GM23338 (cell line): ENCODE data around the gene ARFIP1. TPM values are rescaled to one million over a fixed set of nuclear protein-coding genes. Genes with fewer than 3 reads are reported as not detected.

ENCODE experiments used
- ATAC-seq: fragments of 200-7000 bp; cut with Tn5 transposase; 3 replicates; pipeline ENCODE4 v1.9.1; 2020
- DNase-seq: peaks from one replicate; pipeline ENCODE4 v3.0.0-alpha.2; 2015; ENCODE audit warnings: low spot score
- H2AFZ ChIP-seq: fragments of 200-600 bp; sonication (generic); 2 replicates; pipeline ENCODE4 v1.8.0; 2016; ENCODE audit warnings: antibody characterized with exemption, mild to moderate bottlenecking, moderate library complexity
- H3F3A ChIP-seq: fragments of 200-600 bp; sonication (generic); replicated peaks from 2 replicates; pipeline ENCODE4 v1.8.0; 2017; ENCODE audit warnings: antibody characterized with exemption, mixed run types, low read depth
- H3K27ac ChIP-seq: fragments of 200-600 bp; sonication (generic); 2 replicates; pipeline ENCODE4 v1.6.1; 2016; ENCODE audit warnings: low read depth
- H3K27me3 ChIP-seq: fragments of 200-600 bp; sonication (generic); 2 replicates; pipeline ENCODE4 v1.8.0; 2016; ENCODE audit warnings: mild to moderate bottlenecking, mixed run types, moderate library complexity; ENCODE audit not compliant: insufficient read depth
- H3K36me3 ChIP-seq: fragments of 200-600 bp; sonication (generic); 2 replicates; pipeline ENCODE4 v1.8.0; 2016; ENCODE audit warnings: mild to moderate bottlenecking; ENCODE audit not compliant: insufficient read depth
- H3K4me1 ChIP-seq: fragments of 200-600 bp; sonication (generic); 2 replicates; pipeline ENCODE4 v1.8.0; 2016; ENCODE audit warnings: mild to moderate bottlenecking, moderate library complexity; ENCODE audit not compliant: insufficient read depth
- H3K4me2 ChIP-seq: fragments of 200-600 bp; sonication (generic); 2 replicates; pipeline ENCODE4 v1.7.1; 2017; ENCODE audit warnings: mixed run types
- H3K4me3 ChIP-seq: fragments of 200-600 bp; sonication (generic); 2 replicates; pipeline ENCODE4 v1.6.1; 2016; ENCODE audit warnings: mixed run types
- H3K79me2 ChIP-seq: fragments of 200-600 bp; sonication (generic); replicated peaks from 2 replicates; pipeline ENCODE4 v1.8.0; 2017; ENCODE audit warnings: mild to moderate bottlenecking; ENCODE audit not compliant: insufficient read depth
- H3K9me2 ChIP-seq: fragments of 200-600 bp; sonication (generic); 2 replicates; pipeline ENCODE4 v1.8.0; 2017; ENCODE audit not compliant: insufficient read depth
- H4K20me1 ChIP-seq: fragments of 200-600 bp; sonication (generic); replicated peaks from 2 replicates; pipeline ENCODE4 v1.8.0; 2017; ENCODE audit warnings: mild to moderate bottlenecking; ENCODE audit not compliant: insufficient read depth
- H3K27ac Mint-ChIP-seq: 2 replicates; pipeline ENCODE4 v1.8.0; 2020; ENCODE audit warnings: inconsistent platforms, mild to moderate bottlenecking, moderate library complexity, mixed read lengths
- H3K27me3 Mint-ChIP-seq: 3 replicates; pipeline ENCODE4 v1.8.0; 2022; ENCODE audit warnings: low read depth, mild to moderate bottlenecking, moderate library complexity, mixed read lengths, inconsistent platforms; ENCODE audit not compliant: insufficient read depth, poor library complexity
- H3K36me3 Mint-ChIP-seq: 3 replicates; pipeline ENCODE4 v1.8.0; 2021; ENCODE audit warnings: low read depth, mild to moderate bottlenecking, inconsistent platforms, moderate library complexity, mixed read lengths
- H3K4me1 Mint-ChIP-seq: 3 replicates; pipeline ENCODE4 v1.8.0; 2020; ENCODE audit warnings: mild to moderate bottlenecking, inconsistent platforms, mixed read lengths
- H3K4me3 Mint-ChIP-seq: 3 replicates; pipeline ENCODE4 v1.8.0; 2021; ENCODE audit warnings: moderate library complexity, mild to moderate bottlenecking, inconsistent platforms, mixed read lengths
- H3K9me3 Mint-ChIP-seq: 3 replicates; pipeline ENCODE4 v1.8.0; 2020; ENCODE audit warnings: moderate library complexity, mild to moderate bottlenecking, inconsistent platforms, mixed read lengths
- EZH2 ChIP-seq: fragments of 200-600 bp; sonication (generic); IDR thresholded peaks from one replicate; pipeline ENCODE4 v1.8.0; 2017; ENCODE audit warnings: antibody characterized with exemption, mild to moderate bottlenecking, low read depth; ENCODE audit not compliant: unreplicated experiment
- EZH2phosphoT487 ChIP-seq: fragments of 200-600 bp; sonication (generic); IDR thresholded peaks from one replicate; pipeline ENCODE4 v1.8.1; 2018; ENCODE audit warnings: antibody characterized with exemption; ENCODE audit not compliant: unreplicated experiment
- NANOG ChIP-seq: IDR thresholded peaks from 2 replicates; pipeline ENCODE4 v1.6.1; 2016; ENCODE audit warnings: antibody characterized with exemption, borderline replicate concordance
- STAT1 ChIP-seq: IDR thresholded peaks from one replicate; pipeline ENCODE4 v1.6.1; 2016; ENCODE audit warnings: antibody characterized with exemption; ENCODE audit not compliant: unreplicated experiment
- polyA plus RNA-seq: library from polyadenylated mRNA; unstranded; fragments of >200 nt; fragmentation: Nextera tagmentation; extraction: Ambion mirVana; gene quantifications from 2 replicates; pipeline ENCODE4 v1.2.1, GENCODE V29; 2016
- total RNA-seq: library from RNA; depleted of rRNA; stranded (reverse); fragments of >200 nt; shearing (Covaris generic); gene quantifications from 2 replicates; pipeline ENCODE4 v1.2.3, GENCODE V29; 2014
- TF ChIP-seq, protein P1 (sequence below): IDR thresholded peaks from one replicate; pipeline ENCODE4 v1.6.1; 2018; ENCODE audit warnings: antibody characterized with exemption; ENCODE audit not compliant: unreplicated experiment
- TF ChIP-seq, protein P2 (sequence below): IDR thresholded peaks from 2 replicates; pipeline ENCODE4 v1.6.1; 2016; ENCODE audit warnings: antibody characterized with exemption
- TF ChIP-seq, protein P3 (sequence below), 2 experiments: fragments of 200-600 bp in 1 of 2; sonication (generic) in 1 of 2; conservative IDR thresholded peaks; 2 replicates each; pipeline versions ENCODE4 v1.5.1 to v1.6.1; 2016 to 2017; ENCODE audit warnings: antibody characterized with exemption in 2 of 2, low read depth in 2 of 2, mild to moderate bottlenecking in 2 of 2, moderate library complexity in 1 of 2

Gene ARFIP1
- total and polyA plus RNA-seq, 2 experiments from 2014 or later = 46.0 to 49.6 TPM

DNA sequence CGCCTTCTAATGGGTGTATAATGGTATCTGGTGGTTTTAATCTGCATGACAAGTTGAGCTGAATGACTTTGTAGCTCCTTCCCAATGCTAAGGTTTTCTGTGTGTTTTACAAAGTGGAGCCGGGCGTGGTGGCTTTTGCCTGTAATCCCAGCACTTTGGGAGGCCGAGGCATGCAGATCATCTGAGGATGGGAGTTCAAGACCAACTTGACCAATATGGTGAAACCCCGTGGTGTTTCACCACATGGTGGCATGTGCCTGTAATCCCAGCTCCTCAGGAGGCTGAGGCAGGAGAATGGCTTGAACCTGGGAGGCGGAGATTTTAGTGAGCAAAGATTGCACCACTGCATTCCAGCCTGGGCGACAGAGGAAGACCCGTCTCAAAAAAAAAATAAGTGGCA is 28.9 kb downstream of the ARFIP1 start:
- TF ChIP-seq STAT1 (no peak), NANOG (peak; percentile 64; the same call in 1 of the 2 replicates), EZH2phosphoT487 (no peak)
- TF ChIP-seq, protein P1, sequence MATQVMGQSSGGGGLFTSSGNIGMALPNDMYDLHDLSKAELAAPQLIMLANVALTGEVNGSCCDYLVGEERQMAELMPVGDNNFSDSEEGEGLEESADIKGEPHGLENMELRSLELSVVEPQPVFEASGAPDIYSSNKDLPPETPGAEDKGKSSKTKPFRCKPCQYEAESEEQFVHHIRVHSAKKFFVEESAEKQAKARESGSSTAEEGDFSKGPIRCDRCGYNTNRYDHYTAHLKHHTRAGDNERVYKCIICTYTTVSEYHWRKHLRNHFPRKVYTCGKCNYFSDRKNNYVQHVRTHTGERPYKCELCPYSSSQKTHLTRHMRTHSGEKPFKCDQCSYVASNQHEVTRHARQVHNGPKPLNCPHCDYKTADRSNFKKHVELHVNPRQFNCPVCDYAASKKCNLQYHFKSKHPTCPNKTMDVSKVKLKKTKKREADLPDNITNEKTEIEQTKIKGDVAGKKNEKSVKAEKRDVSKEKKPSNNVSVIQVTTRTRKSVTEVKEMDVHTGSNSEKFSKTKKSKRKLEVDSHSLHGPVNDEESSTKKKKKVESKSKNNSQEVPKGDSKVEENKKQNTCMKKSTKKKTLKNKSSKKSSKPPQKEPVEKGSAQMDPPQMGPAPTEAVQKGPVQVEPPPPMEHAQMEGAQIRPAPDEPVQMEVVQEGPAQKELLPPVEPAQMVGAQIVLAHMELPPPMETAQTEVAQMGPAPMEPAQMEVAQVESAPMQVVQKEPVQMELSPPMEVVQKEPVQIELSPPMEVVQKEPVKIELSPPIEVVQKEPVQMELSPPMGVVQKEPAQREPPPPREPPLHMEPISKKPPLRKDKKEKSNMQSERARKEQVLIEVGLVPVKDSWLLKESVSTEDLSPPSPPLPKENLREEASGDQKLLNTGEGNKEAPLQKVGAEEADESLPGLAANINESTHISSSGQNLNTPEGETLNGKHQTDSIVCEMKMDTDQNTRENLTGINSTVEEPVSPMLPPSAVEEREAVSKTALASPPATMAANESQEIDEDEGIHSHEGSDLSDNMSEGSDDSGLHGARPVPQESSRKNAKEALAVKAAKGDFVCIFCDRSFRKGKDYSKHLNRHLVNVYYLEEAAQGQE = no peak
- TF ChIP-seq, protein P2, sequence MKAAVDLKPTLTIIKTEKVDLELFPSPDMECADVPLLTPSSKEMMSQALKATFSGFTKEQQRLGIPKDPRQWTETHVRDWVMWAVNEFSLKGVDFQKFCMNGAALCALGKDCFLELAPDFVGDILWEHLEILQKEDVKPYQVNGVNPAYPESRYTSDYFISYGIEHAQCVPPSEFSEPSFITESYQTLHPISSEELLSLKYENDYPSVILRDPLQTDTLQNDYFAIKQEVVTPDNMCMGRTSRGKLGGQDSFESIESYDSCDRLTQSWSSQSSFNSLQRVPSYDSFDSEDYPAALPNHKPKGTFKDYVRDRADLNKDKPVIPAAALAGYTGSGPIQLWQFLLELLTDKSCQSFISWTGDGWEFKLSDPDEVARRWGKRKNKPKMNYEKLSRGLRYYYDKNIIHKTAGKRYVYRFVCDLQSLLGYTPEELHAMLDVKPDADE = no peak
- Histone ChIP-seq H3K4me2 (peak overlapping the region; percentile 8; the same call in 1 of the 2 replicates), H4K20me1 (peaks cover 4% of the 10 kb centered on the region), H3K4me1 (peaks cover 24% of the 10 kb centered on the region), H3F3A (0 out of 2 replicates have a peak, but pooled peaks cover 3% of the 10 kb centered on the region), H3K9me2 (no peaks in the 10 kb centered on the region), H2AFZ (no peak overlapping the region), H3K27me3 (no peaks in the 10 kb centered on the region), H3K79me2 (peaks cover 73% of the 10 kb centered on the region), H3K36me3 (no peaks in the 10 kb centered on the region), H3K27ac (peak overlapping the region; percentile 20; the same call in 1 of the 2 replicates), H3K4me3 (no peak overlapping the region)
- ATAC-seq = peak; percentile 58
- H3K27ac Mint-ChIP-seq = 0 out of 2 replicates have a peak overlapping the region, but pooled peaks have one; percentile 38
- H3K4me1 Mint-ChIP-seq = peaks cover 13% of the 10 kb centered on the region
- no peak overlapping the region for H3K4me3 Mint-ChIP-seq
- H3K9me3 Mint-ChIP-seq = peaks cover 10% of the 10 kb centered on the region; the same call in 2 of the 3 replicates
- DNase-seq = peak; percentile 36
- no peaks in the 10 kb centered on the region for H3K27me3 Mint-ChIP-seq
- H3K36me3 Mint-ChIP-seq = peaks cover 29% of the 10 kb centered on the region

DNA sequence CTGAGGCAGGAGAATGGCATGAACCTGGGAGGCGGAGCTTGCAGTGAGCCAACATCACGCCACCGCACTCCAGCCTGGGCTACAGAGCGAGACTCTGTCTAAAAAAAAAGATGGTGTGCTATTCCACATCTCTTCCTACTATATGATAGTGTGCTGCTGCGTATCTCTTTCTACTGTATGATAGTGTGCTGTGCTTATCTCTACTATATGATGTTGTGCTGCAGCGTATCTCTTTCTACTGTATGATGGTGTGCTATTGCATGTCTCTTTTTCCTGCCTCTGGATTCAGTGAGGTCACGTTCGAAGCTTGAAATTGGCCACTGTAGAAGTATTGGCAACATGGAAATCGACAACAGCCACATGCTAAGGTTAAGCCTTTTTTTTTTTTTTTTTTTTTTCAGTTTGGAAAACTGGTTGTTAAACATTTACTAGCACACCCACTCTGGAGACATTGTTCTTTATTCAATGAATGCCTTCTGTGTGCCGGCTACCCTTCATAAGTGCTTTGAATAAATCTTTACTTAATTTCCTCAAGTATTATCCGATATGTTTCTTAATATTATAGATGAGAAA is 31.0 kb downstream of the ARFIP1 start:
- no peaks in the 10 kb centered on the region for H3K36me3 ChIP-seq
- DNase-seq = no peak
- H3K4me2 ChIP-seq = no peak overlapping the region
- no peak overlapping the region for H3K27ac Mint-ChIP-seq
- H4K20me1 ChIP-seq = no peaks in the 10 kb centered on the region; the same call in 1 of the 2 replicates
- H3K4me3 ChIP-seq = no peak overlapping the region
- peaks cover 15% of the 10 kb centered on the region for H3K4me1 Mint-ChIP-seq
- peaks cover 67% of the 10 kb centered on the region for H3K79me2 ChIP-seq
- TF ChIP-seq EZH2 = no peak
- TF ChIP-seq, protein P3, sequence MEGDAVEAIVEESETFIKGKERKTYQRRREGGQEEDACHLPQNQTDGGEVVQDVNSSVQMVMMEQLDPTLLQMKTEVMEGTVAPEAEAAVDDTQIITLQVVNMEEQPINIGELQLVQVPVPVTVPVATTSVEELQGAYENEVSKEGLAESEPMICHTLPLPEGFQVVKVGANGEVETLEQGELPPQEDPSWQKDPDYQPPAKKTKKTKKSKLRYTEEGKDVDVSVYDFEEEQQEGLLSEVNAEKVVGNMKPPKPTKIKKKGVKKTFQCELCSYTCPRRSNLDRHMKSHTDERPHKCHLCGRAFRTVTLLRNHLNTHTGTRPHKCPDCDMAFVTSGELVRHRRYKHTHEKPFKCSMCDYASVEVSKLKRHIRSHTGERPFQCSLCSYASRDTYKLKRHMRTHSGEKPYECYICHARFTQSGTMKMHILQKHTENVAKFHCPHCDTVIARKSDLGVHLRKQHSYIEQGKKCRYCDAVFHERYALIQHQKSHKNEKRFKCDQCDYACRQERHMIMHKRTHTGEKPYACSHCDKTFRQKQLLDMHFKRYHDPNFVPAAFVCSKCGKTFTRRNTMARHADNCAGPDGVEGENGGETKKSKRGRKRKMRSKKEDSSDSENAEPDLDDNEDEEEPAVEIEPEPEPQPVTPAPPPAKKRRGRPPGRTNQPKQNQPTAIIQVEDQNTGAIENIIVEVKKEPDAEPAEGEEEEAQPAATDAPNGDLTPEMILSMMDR (conservative IDR thresholded peaks at IDR 0.05; ENCODE audit: low read depth in 2 of 2) = no peak
- no peak for ATAC-seq
- H3K9me3 Mint-ChIP-seq = peaks cover 14% of the 10 kb centered on the region; the same call in 2 of the 3 replicates
- no peak overlapping the region for H3K4me3 Mint-ChIP-seq
- H3K36me3 Mint-ChIP-seq = peaks cover 45% of the 10 kb centered on the region
- peaks cover 14% of the 10 kb centered on the region for H3K4me1 ChIP-seq
- H3K9me2 ChIP-seq = no peaks in the 10 kb centered on the region
- H3F3A ChIP-seq = 0 out of 2 replicates have a peak, but pooled peaks cover 3% of the 10 kb centered on the region
- H3K27ac ChIP-seq = no peak overlapping the region
- no peaks in the 10 kb centered on the region for H3K27me3 Mint-ChIP-seq
- no peak overlapping the region for H2AFZ ChIP-seq
- no peaks in the 10 kb centered on the region for H3K27me3 ChIP-seq
